Neural progenitor cell (in vitro differentiated cells): Measurements from ENCODE around the gene ERC2. TPM values are rescaled to one million over a fixed set of nuclear protein-coding genes. Genes with fewer than 3 reads are reported as not detected.
A peak's percentile ranks its signal among the peaks of the same experiment; 100 is the strongest.

Experiments
- DNase-seq: peaks from one replicate; pipeline ENCODE4 v3.0.0-alpha.2; 2016; ENCODE audit warnings: low spot score
- H2AFZ ChIP-seq: fragments of 200-600 bp; sonication (generic); replicated peaks from 2 replicates; pipeline ENCODE4 v1.6.1; 2016; ENCODE audit warnings: antibody characterized with exemption
- H3F3A ChIP-seq: fragments of 200-600 bp; sonication (generic); 2 replicates; pipeline ENCODE4 v1.6.1; 2016; ENCODE audit warnings: antibody characterized with exemption, low read depth
- H3K27ac ChIP-seq: fragments of 200-600 bp; sonication (generic); 2 replicates; pipeline ENCODE4 v1.5.1; 2016; ENCODE audit warnings: mild to moderate bottlenecking
- H3K27me3 ChIP-seq: fragments of 200-600 bp; sonication (generic); 2 replicates; pipeline ENCODE4 v1.6.1; 2016; ENCODE audit warnings: mild to moderate bottlenecking, moderate library complexity
- H3K36me3 ChIP-seq: fragments of 200-600 bp; sonication (generic); 2 replicates; pipeline ENCODE4 v1.5.1; 2016
- H3K4me1 ChIP-seq: fragments of 200-600 bp; sonication (generic); 2 replicates; pipeline ENCODE4 v1.6.1; 2016; ENCODE audit warnings: mixed run types
- H3K4me2 ChIP-seq: fragments of 200-600 bp; sonication (generic); 2 replicates; pipeline ENCODE4 v1.6.1; 2016
- H3K4me3 ChIP-seq: fragments of 200-600 bp; sonication (generic); 2 replicates; pipeline ENCODE4 v1.5.1; 2016
- H3K79me2 ChIP-seq: fragments of 200-600 bp; sonication (generic); 2 replicates; pipeline ENCODE4 v1.6.1; 2016; ENCODE audit warnings: low read depth
- H3K9ac ChIP-seq: fragments of 200-600 bp; sonication (generic); 2 replicates; pipeline ENCODE4 v1.6.1; 2016
- H3K9me3 ChIP-seq: fragments of 200-600 bp; sonication (generic); 2 replicates; pipeline ENCODE4 v1.5.1; 2016; ENCODE audit warnings: low read depth
- H4K20me1 ChIP-seq: fragments of 200-600 bp; sonication (generic); 2 replicates; pipeline ENCODE4 v1.6.1; 2016; ENCODE audit warnings: low read depth
- H3K27ac Mint-ChIP-seq: 3 replicates; pipeline ENCODE4 v1.8.0; 2021; ENCODE audit warnings: mixed read lengths
- H3K27me3 Mint-ChIP-seq: 2 replicates; pipeline ENCODE4 v1.8.0; 2022; ENCODE audit warnings: low read depth, mild to moderate bottlenecking, inconsistent platforms, moderate library complexity, mixed read lengths; ENCODE audit not compliant: insufficient read depth
- H3K36me3 Mint-ChIP-seq: 3 replicates; pipeline ENCODE4 v1.8.0; 2021; ENCODE audit warnings: mixed read lengths
- H3K4me1 Mint-ChIP-seq: 3 replicates; pipeline ENCODE4 v1.8.0; 2021; ENCODE audit warnings: mixed read lengths
- H3K4me3 Mint-ChIP-seq: 3 replicates; pipeline ENCODE4 v1.8.0; 2021; ENCODE audit warnings: mild to moderate bottlenecking, moderate library complexity, mixed read lengths
- H3K9me3 Mint-ChIP-seq: 3 replicates; pipeline ENCODE4 v1.8.0; 2020; ENCODE audit warnings: mixed read lengths
- CTCF ChIP-seq: fragments of 200-600 bp; sonication (generic); IDR thresholded peaks from 2 replicates; pipeline ENCODE4 v1.5.1; 2017; ENCODE audit warnings: antibody characterized with exemption, mild to moderate bottlenecking
- EZH2 ChIP-seq: fragments of 200-600 bp; sonication (generic); IDR thresholded peaks from 2 replicates; pipeline ENCODE4 v1.6.1; 2017; ENCODE audit warnings: antibody characterized with exemption, mild to moderate bottlenecking, moderate library complexity
- EZH2phosphoT487 ChIP-seq: fragments of 200-600 bp; sonication (generic); IDR thresholded peaks from 2 replicates; pipeline ENCODE4 v1.6.1; 2017; ENCODE audit warnings: antibody characterized with exemption
- total RNA-seq: library from RNA; depleted of rRNA; stranded (reverse); fragments of >200 nt; gene quantifications from 2 replicates; pipeline ENCODE4 v1.2.3, GENCODE V29; 2015; ENCODE audit warnings: low replicate concordance

Gene ERC2
- total RNA-seq, 1 donor from 2014 or later, result 24.8 TPM

DNA sequence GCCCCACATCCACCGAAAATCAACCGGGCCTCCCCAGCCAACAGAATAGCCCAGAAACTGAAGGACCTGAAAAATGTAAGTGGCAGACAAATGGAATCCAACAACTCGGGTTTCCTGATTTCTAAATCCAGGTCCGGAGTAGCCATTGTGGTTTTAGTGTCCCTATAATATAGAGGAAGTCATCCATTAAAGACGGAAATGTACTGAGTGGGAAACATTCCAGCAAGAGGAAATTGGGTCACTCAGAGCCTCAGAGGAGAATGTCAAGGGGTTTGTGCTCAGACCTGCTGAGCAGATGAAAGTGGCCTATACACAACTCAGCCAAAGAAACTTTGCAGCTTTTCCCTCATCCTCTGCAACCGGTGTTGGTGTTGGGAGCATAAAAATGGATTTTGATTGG, 366.7 kb downstream of the ERC2 start:
- Mint-ChIP-seq H3K27ac (no peak overlapping the region), H3K4me1 (peaks cover 8% of the 10 kb centered on the region), H3K27me3 (peaks cover 2% of the 10 kb centered on the region)

GRCh38 chr3:56096999-56097398, 371.3 kb downstream of the ERC2 start:
- H3K27me3 ChIP-seq, result no peaks in the 10 kb centered on the region
- Mint-ChIP-seq H3K36me3 (peaks cover 2% of the 10 kb centered on the region), H3K27me3 (no peaks in the 10 kb centered on the region), H3K4me1 (peaks cover 2% of the 10 kb centered on the region), H3K9me3 (no peaks in the 10 kb centered on the region), H3K27ac (no peak overlapping the region), H3K4me3 (no peak overlapping the region)
- no peaks in the 10 kb centered on the region for H3K4me1 ChIP-seq
- H3K27ac ChIP-seq, result no peak overlapping the region
- H4K20me1 ChIP-seq, result no peaks in the 10 kb centered on the region
- no peaks in the 10 kb centered on the region for H3F3A ChIP-seq
- no peaks in the 10 kb centered on the region for H3K36me3 ChIP-seq
- H3K9me3 ChIP-seq, result no peaks in the 10 kb centered on the region
- no peak overlapping the region for H2AFZ ChIP-seq
- no peak overlapping the region for H3K9ac ChIP-seq
- no peaks in the 10 kb centered on the region for H3K79me2 ChIP-seq
- no peak overlapping the region for H3K4me3 ChIP-seq
- no peak overlapping the region for H3K4me2 ChIP-seq
- TF ChIP-seq EZH2 (no peak), EZH2phosphoT487 (no peak), CTCF (no peak)
- DNase-seq, result no peak

More for the DNA sequence above, 366.7 kb downstream of the ERC2 start:
- Mint-ChIP-seq H3K4me3 (no peak overlapping the region), H3K9me3 (peaks cover 2% of the 10 kb centered on the region), H3K36me3 (peaks cover 2% of the 10 kb centered on the region)
- no peaks in the 10 kb centered on the region for H3K9me3 ChIP-seq
- no peak overlapping the region for H2AFZ ChIP-seq
- no peak overlapping the region for H3K4me3 ChIP-seq
- no peak for TF ChIP-seq EZH2
- no peak for TF ChIP-seq EZH2phosphoT487
- TF ChIP-seq CTCF, result no peak
- H3K36me3 ChIP-seq, result no peaks in the 10 kb centered on the region
- no peaks in the 10 kb centered on the region for H3F3A ChIP-seq
- H3K27me3 ChIP-seq, result no peaks in the 10 kb centered on the region
- H3K79me2 ChIP-seq, result no peaks in the 10 kb centered on the region
- no peak overlapping the region for H3K4me2 ChIP-seq
- no peak overlapping the region for H3K27ac ChIP-seq
- no peak overlapping the region for H3K9ac ChIP-seq
- no peaks in the 10 kb centered on the region for H4K20me1 ChIP-seq
- no peak for DNase-seq
- peaks cover 7% of the 10 kb centered on the region for H3K4me1 ChIP-seq

- Histone ChIP-seq H3K4me2 (no peak overlapping the region), H3K27me3 (no peaks in the 10 kb centered on the region), H3K4me3 (no peak overlapping the region), H2AFZ (no peak overlapping the region), H3K4me1 (no peaks in the 10 kb centered on the region), H3K9ac (no peak overlapping the region), H3K27ac (no peak overlapping the region), H4K20me1 (no peaks in the 10 kb centered on the region), H3K79me2 (no peaks in the 10 kb centered on the region), H3F3A (no peaks in the 10 kb centered on the region), H3K36me3 (no peaks in the 10 kb centered on the region), H3K9me3 (no peaks in the 10 kb centered on the region)
- TF ChIP-seq EZH2phosphoT487, result no peak
- no peak for TF ChIP-seq EZH2
- TF ChIP-seq CTCF, result no peak
- Mint-ChIP-seq H3K27ac (no peak overlapping the region), H3K9me3 (no peaks in the 10 kb centered on the region), H3K4me1 (no peaks in the 10 kb centered on the region), H3K27me3 (no peaks in the 10 kb centered on the region), H3K4me3 (no peak overlapping the region), H3K36me3 (peaks cover 2% of the 10 kb centered on the region)
- peak; percentile 4 for DNase-seq
Observed at GRCh38 chr3:56094170-56094569, 374.1 kb downstream of the ERC2 start.
